K562 (cell line): Measurements from ENCODE around the gene PHF1. TPM values are rescaled to one million over a fixed set of nuclear protein-coding genes. Genes with fewer than 3 reads are reported as not detected.
A peak's percentile ranks its signal among the peaks of the same experiment; 100 is the strongest.

Experiments
- ASH1L ChIP-seq: fragments of 450-650 bp; IDR thresholded peaks from 2 replicates; pipeline ENCODE4 v1.6.1; 2018; ENCODE audit warnings: borderline replicate concordance, mild to moderate bottlenecking, low read depth; ENCODE audit not compliant: partially characterized antibody
- CAMTA2 ChIP-seq: fragments of 250-450 bp; sonication (Bioruptor Pico); conservative IDR thresholded peaks from 2 replicates; pipeline ENCODE4 v1.5.1; 2022
- FOS ChIP-seq: IDR thresholded peaks from 3 replicates; pipeline ENCODE4 v1.6.1; 2011; ENCODE audit not compliant: insufficient read length; ENCODE audit errors: extremely low read depth
- FOXM1 ChIP-seq, 2 experiments: fragments of 450-650 bp in 1 of 2; sonication (generic) in 1 of 2; formaldehyde crosslinking in 1 of 2; IDR thresholded peaks; 2 replicates each; pipeline versions ENCODE4 v1.6.1 to v1.9.0; 2017 to 2022; ENCODE audit warnings: low read depth in 2 of 2, mild to moderate bottlenecking in 2 of 2, missing genetic modification reagents in 1 of 2, moderate library complexity in 1 of 2
- HLTF ChIP-seq: fragments of 450-650 bp; IDR thresholded peaks from 2 replicates; pipeline ENCODE4 v1.6.1; 2016
- MTA2 ChIP-seq: fragments of 450-650 bp; IDR thresholded peaks from 2 replicates; pipeline ENCODE4 v1.6.1; 2016; ENCODE audit warnings: low read depth
- MXI1 ChIP-seq: IDR thresholded peaks from 2 replicates; pipeline ENCODE4 v1.6.1; 2011; ENCODE audit warnings: low read depth, mild to moderate bottlenecking, improper control_type of control experiment, low read length
- NRF1 ChIP-seq, 2 experiments: fragments of 450-650 bp; IDR thresholded peaks in 1 of 2; conservative IDR thresholded peaks in 1 of 2; 2 replicates each; pipeline ENCODE4 v1.6.1; 2014; ENCODE audit warnings: mild to moderate bottlenecking in 2 of 2
- STAG1 ChIP-seq: sonication (generic); formaldehyde crosslinking; IDR thresholded peaks from 2 replicates; pipeline ENCODE4 v1.5.0; 2020; ENCODE audit warnings: missing genetic modification reagents, borderline replicate concordance
- ZNF12 ChIP-seq: sonication (generic); formaldehyde crosslinking; IDR thresholded peaks from 2 replicates; pipeline ENCODE4 v1.4.0; 2020; ENCODE audit warnings: mild to moderate bottlenecking, missing genetic modification reagents
- ZNF165 ChIP-seq: fragments of 250-450 bp; sonication (Bioruptor Pico); IDR thresholded peaks from 2 replicates; pipeline ENCODE4 v1.4.0; 2020; ENCODE audit warnings: borderline replicate concordance
- ZNF174 ChIP-seq: fragments of 250-450 bp; sonication (Bioruptor Pico); IDR thresholded peaks from 2 replicates; pipeline ENCODE4 v1.4.0; 2020; ENCODE audit warnings: mild to moderate bottlenecking
- ZNF239 ChIP-seq: fragments of 250-450 bp; sonication (Bioruptor Pico); IDR thresholded peaks from 2 replicates; pipeline ENCODE4 v1.4.0; 2020; ENCODE audit warnings: mild to moderate bottlenecking
- polyA plus RNA-seq, 8 experiments: library from polyadenylated mRNA; depleted of rRNA in 4 of 8; stranded (reverse) in 5 of 8; unstranded in 3 of 8; fragments of >200 nt; fragmentation: Nextera tagmentation in 2 of 8; fragmentation: Illumina TruSeq in 1 of 8; extraction: Ambion mirVana in 2 of 8; extraction: Trizol in 1 of 8; gene quantifications; 2 replicates each; pipeline versions ENCODE4 v1.2.1 to v1.2.3, GENCODE V29; 2011 to 2014; ENCODE audit warnings: inconsistent platforms in 1 of 8, missing spikeins in 1 of 8
- total RNA-seq, 7 experiments: library from RNA; depleted of rRNA in 6 of 7; stranded (reverse); fragments of >200 nt in 6 of 7; fragmentation: Illumina TruSeq in 2 of 7; extraction: Trizol in 2 of 7; gene quantifications; 2 replicates each; pipeline versions ENCODE4 v1.2.1 to v1.2.3, GENCODE V29; 2011 to 2021; ENCODE audit warnings: low replicate concordance in 1 of 7
- TF ChIP-seq, protein P1 (sequence below): fragments of 250-450 bp; sonication (Bioruptor Pico); IDR thresholded peaks from 2 replicates; pipeline ENCODE4 v1.4.0; 2020; ENCODE audit warnings: mild to moderate bottlenecking
- TF ChIP-seq, protein P2 (sequence below): fragments of 450-650 bp; IDR thresholded peaks from 2 replicates; pipeline ENCODE4 v1.7.1; 2018; ENCODE audit warnings: mild to moderate bottlenecking, low read depth; ENCODE audit not compliant: partially characterized antibody
- TF ChIP-seq, protein P3 (sequence below), 2 experiments: IDR thresholded peaks; 2 replicates each; pipeline ENCODE4 v1.6.1; 2012; ENCODE audit warnings: improper control_type of control experiment in 2 of 2, low read depth in 2 of 2, low read length in 2 of 2, borderline replicate concordance in 1 of 2

The PHF1 gene
- total and polyA plus RNA-seq, 9 of the 15 experiments (the other 6 are each of a cell fraction or from before 2014, with no cell fraction given), result 3.7 to 64.2 (median 33.7) TPM

DNA sequence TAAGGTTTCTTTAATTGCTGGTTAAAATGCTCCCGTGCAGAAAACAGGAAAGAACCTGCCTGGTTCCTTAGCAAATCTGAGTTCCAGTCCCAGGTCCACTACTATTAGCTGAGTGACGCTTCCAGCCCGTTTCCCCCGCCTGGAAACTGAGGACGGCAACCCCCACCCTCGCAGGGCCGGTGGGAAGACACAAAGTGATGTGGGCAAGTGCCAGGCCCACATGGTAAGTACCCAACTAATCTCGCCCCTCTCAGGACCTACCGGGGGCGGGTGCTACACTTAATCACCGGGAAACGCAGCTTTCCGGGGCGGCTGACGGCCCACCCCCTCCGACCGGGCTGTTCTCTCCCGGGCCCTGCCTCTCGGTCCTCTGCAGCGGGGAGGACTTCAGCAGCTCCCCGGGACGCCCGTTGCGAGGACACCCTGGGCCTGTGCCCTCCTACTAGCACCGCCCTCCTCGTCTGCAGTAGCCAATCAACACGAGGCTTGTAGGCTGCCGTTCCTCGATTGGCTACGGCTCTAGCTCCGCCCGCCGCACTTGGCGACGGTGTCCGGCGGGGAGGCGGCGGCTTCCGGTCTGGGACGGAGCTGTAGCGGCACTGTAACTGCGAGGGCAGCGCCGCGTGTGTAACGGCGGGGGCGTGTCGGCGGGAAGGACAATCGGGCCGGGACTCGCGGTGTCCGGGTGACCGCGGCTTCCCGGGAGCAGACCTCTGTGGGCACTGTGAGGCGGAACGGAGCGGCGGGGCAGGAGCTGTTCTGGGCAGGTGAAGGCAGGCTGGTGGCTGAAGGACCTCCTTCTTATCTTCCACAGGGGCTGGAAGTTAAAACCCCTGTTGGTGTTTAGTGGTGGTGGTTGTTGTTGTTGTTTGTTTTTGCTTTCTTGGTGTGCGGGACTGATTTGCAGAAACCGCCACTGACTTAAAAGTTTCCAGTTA, 43.5 kb downstream of the PHF1 start, which contains the start of gene ZBTB9 (continued):
- TF ChIP-seq, protein P1, sequence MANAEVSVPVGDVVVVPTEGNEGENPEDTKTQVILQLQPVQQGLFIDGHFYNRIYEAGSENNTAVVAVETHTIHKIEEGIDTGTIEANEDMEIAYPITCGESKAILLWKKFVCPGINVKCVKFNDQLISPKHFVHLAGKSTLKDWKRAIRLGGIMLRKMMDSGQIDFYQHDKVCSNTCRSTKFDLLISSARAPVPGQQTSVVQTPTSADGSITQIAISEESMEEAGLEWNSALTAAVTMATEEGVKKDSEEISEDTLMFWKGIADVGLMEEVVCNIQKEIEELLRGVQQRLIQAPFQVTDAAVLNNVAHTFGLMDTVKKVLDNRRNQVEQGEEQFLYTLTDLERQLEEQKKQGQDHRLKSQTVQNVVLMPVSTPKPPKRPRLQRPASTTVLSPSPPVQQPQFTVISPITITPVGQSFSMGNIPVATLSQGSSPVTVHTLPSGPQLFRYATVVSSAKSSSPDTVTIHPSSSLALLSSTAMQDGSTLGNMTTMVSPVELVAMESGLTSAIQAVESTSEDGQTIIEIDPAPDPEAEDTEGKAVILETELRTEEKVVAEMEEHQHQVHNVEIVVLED, result peak; percentile 74
- TF ChIP-seq ZNF12 (CRISPR knock-in tag) (peak; percentile 56; the same call in 1 of the 2 replicates), FOS (peak; percentile 97), ZNF165 (CRISPR knock-in tag) (0 out of 2 replicates have a peak, but pooled peaks have one; percentile 50), MXI1 (peak; percentile 98), ZNF174 (no peak), HLTF (peak; percentile 81; the same call in 1 of the 2 replicates), FOXM1 (IDR thresholded peaks at IDR 0.05; ENCODE audit: low read depth) (no peak; the same call in 1 of the 2 replicates), FOXM1 (CRISPR knock-in tag; IDR thresholded peaks at IDR 0.05; ENCODE audit: low read depth) (peak; percentile 95), NRF1 (conservative IDR thresholded peaks at IDR 0.05 in 1 of 2, IDR thresholded peaks at IDR 0.05 in 1 of 2) (peak; percentile 66 to 77), ASH1L (peak; percentile 90), CAMTA2 (CRISPR knock-in tag) (no peak), MTA2 (no peak), ZNF239 (CRISPR knock-in tag) (0 out of 2 replicates have a peak, but pooled peaks have one; percentile 9), STAG1 (CRISPR knock-in tag) (no peak)
- TF ChIP-seq, protein P2, sequence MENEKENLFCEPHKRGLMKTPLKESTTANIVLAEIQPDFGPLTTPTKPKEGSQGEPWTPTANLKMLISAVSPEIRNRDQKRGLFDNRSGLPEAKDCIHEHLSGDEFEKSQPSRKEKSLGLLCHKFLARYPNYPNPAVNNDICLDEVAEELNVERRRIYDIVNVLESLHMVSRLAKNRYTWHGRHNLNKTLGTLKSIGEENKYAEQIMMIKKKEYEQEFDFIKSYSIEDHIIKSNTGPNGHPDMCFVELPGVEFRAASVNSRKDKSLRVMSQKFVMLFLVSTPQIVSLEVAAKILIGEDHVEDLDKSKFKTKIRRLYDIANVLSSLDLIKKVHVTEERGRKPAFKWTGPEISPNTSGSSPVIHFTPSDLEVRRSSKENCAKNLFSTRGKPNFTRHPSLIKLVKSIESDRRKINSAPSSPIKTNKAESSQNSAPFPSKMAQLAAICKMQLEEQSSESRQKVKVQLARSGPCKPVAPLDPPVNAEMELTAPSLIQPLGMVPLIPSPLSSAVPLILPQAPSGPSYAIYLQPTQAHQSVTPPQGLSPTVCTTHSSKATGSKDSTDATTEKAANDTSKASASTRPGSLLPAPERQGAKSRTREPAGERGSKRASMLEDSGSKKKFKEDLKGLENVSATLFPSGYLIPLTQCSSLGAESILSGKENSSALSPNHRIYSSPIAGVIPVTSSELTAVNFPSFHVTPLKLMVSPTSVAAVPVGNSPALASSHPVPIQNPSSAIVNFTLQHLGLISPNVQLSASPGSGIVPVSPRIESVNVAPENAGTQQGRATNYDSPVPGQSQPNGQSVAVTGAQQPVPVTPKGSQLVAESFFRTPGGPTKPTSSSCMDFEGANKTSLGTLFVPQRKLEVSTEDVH, result peak; percentile 74
- TF ChIP-seq, protein P3, sequence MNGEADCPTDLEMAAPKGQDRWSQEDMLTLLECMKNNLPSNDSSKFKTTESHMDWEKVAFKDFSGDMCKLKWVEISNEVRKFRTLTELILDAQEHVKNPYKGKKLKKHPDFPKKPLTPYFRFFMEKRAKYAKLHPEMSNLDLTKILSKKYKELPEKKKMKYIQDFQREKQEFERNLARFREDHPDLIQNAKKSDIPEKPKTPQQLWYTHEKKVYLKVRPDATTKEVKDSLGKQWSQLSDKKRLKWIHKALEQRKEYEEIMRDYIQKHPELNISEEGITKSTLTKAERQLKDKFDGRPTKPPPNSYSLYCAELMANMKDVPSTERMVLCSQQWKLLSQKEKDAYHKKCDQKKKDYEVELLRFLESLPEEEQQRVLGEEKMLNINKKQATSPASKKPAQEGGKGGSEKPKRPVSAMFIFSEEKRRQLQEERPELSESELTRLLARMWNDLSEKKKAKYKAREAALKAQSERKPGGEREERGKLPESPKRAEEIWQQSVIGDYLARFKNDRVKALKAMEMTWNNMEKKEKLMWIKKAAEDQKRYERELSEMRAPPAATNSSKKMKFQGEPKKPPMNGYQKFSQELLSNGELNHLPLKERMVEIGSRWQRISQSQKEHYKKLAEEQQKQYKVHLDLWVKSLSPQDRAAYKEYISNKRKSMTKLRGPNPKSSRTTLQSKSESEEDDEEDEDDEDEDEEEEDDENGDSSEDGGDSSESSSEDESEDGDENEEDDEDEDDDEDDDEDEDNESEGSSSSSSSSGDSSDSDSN (IDR thresholded peaks at IDR 0.05; ENCODE audit: borderline replicate concordance in 1 of 2, low read depth in 2 of 2, low read length in 2 of 2), result peak; percentile 88 to 94; a peak in 3 of 4 replicates
